ENCODE results near the gene HOXA1. TPM values are rescaled to one million over a fixed set of nuclear protein-coding genes. Genes with fewer than 3 reads are reported as not detected.

The HOXA1 gene
- total and polyA plus RNA-seq, 2 of the 8 experiments (the other 6 are each of a cell fraction or from before 2014, with no cell fraction given), result not detected

GRCh38 chr7:27091941-27092818, 3.6 kb downstream of the HOXA1 start (continued):
- TF ChIP-seq POU5F1 (IDR thresholded peaks at IDR 0.05; ENCODE audit: low read depth, low read length) (peak; percentile 32; the same call in 1 of the 2 replicates), SIN3A (conservative IDR thresholded peaks at IDR 0.05 in 1 of 2, IDR thresholded peaks at IDR 0.05 in 1 of 2; ENCODE audit: low read depth in 1 of 2, low read length in 2 of 2) (0 out of 4 replicates have a peak, but pooled peaks of 1 of the 2 experiments have one; percentile 49), CHD2 (IDR thresholded peaks at IDR 0.05; ENCODE audit: low read length) (no peak), SUZ12 (IDR thresholded peaks at IDR 0.05; ENCODE audit: low read length) (peak; percentile 44), POLR2A (IDR thresholded peaks at IDR 0.05; ENCODE audit: control extremely low read depth in 1 of 2, low read depth in 2 of 2, low read length in 2 of 2) (no peak), KDM1A (IDR thresholded peaks at IDR 0.05; ENCODE audit: borderline replicate concordance, low read length) (no peak), ATF2 (IDR thresholded peaks at IDR 0.05; ENCODE audit: low read length) (no peak), RAD21 (IDR thresholded peaks at IDR 0.05 in 1 of 2, conservative IDR thresholded peaks at IDR 0.05 in 1 of 2; ENCODE audit: low read depth in 2 of 2, low read length in 2 of 2) (no peak), HDAC6 (IDR thresholded peaks at IDR 0.05; ENCODE audit: low read depth, low read length) (no peak), SP4 (IDR thresholded peaks at IDR 0.05; ENCODE audit: low read length) (no peak), RNF2 (IDR thresholded peaks at IDR 0.05; ENCODE audit: borderline replicate concordance, low read depth, low read length, missing control alignments, poor library complexity, severe bottlenecking) (peak; percentile 61), CHD1 (IDR thresholded peaks at IDR 0.05; ENCODE audit: low read depth, low read length) (no peak), HDAC2 (IDR thresholded peaks at IDR 0.05; ENCODE audit: borderline replicate concordance in 1 of 2, low read depth in 2 of 2, low read length in 2 of 2) (0 out of 4 replicates have a peak, but pooled peaks of 1 of the 2 experiments have one; percentile 10), ATF3 (IDR thresholded peaks at IDR 0.05; ENCODE audit: insufficient read depth, low read depth, low read length) (no peak), SP1 (IDR thresholded peaks at IDR 0.05; ENCODE audit: low read depth, low read length) (peak; percentile 35; the same call in 1 of the 2 replicates), BACH1 (IDR thresholded peaks at IDR 0.05; ENCODE audit: low read length) (no peak), SP2 (IDR thresholded peaks at IDR 0.05; ENCODE audit: low read length) (no peak), TAF7 (optimal IDR thresholded peaks at IDR 0.05; ENCODE audit: borderline replicate concordance, low read depth, low read length) (no peak), POLR2AphosphoS5 (IDR thresholded peaks at IDR 0.05; ENCODE audit: low read depth, low read length) (no peak), SRF (IDR thresholded peaks at IDR 0.05; ENCODE audit: low read depth, low read length) (no peak), RXRA (IDR thresholded peaks at IDR 0.05; ENCODE audit: insufficient read depth, low read depth, low read length) (no peak)
